Transverse colon (tissue), 4 donors: ENCODE measurements around the gene MAP3K14.

Experiments used
- CTCF ChIP-seq, 5 experiments: fragments of 200-600 bp in 3 of 5; fragments of 450-650 bp in 2 of 5; sonication (generic) in 3 of 5; IDR thresholded peaks; 1 replicate in 2 of 5; 2 replicates in 3 of 5; pipeline ENCODE4 v1.5.1; 2016 to 2017; ENCODE audit warnings: antibody characterized with exemption in 5 of 5, inconsistent platforms in 3 of 5, mild to moderate bottlenecking in 2 of 5, moderate library complexity in 1 of 5
- POLR2AphosphoS5 ChIP-seq, 3 donors: sonication (generic); formaldehyde crosslinking; IDR thresholded peaks; one replicate each; pipeline ENCODE4 v1.6.1; 2016; ENCODE audit warnings: antibody characterized with exemption in 3 of 3

GRCh38 chr17:45257115-45257514 is 59.7 kb downstream of the MAP3K14 start:
- no peak for TF ChIP-seq CTCF (IDR thresholded peaks at IDR 0.05)
- no peak for TF ChIP-seq POLR2AphosphoS5 (IDR thresholded peaks at IDR 0.05)
